ENCODE results near the gene MYO7A. TPM values are rescaled to one million over a fixed set of nuclear protein-coding genes. Genes with fewer than 3 reads are reported as not detected.
A peak's percentile ranks its signal among the peaks of the same experiment; 100 is the strongest.

The MYO7A gene
- total RNA-seq, 2 experiments from 2014 or later = 0.09 to 0.14 TPM

GRCh38 chr11:77111277-77111676 is 16.8 kb upstream of the MYO7A start:
- intact Hi-C loops (cut with micrococcal nuclease) = no loop called here
- TF ChIP-seq, protein P1, sequence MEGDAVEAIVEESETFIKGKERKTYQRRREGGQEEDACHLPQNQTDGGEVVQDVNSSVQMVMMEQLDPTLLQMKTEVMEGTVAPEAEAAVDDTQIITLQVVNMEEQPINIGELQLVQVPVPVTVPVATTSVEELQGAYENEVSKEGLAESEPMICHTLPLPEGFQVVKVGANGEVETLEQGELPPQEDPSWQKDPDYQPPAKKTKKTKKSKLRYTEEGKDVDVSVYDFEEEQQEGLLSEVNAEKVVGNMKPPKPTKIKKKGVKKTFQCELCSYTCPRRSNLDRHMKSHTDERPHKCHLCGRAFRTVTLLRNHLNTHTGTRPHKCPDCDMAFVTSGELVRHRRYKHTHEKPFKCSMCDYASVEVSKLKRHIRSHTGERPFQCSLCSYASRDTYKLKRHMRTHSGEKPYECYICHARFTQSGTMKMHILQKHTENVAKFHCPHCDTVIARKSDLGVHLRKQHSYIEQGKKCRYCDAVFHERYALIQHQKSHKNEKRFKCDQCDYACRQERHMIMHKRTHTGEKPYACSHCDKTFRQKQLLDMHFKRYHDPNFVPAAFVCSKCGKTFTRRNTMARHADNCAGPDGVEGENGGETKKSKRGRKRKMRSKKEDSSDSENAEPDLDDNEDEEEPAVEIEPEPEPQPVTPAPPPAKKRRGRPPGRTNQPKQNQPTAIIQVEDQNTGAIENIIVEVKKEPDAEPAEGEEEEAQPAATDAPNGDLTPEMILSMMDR (IDR thresholded peaks at IDR 0.05) = no peak
- ChIA-PET CTCF (interaction anchor here (1.1 to 4.8 kb wide), 3 partner anchors 10 to 19 kb away, joined by 3 to 18 read pairs (median 6); partner anchors contain the start of gene MYO7A), POLR2A (no interaction called here)
- DNase-seq (no peak), ATAC-seq (no peak)
- Mint-ChIP-seq H3K36me3 (ENCODE audit: low read depth) (no peaks in the 10 kb centered on the region), H3K4me3 (no peak overlapping the region), H3K27me3 (no peaks in the 10 kb centered on the region), H3K27ac (no peak overlapping the region), H3K4me1 (ENCODE audit: low read depth) (no peaks in the 10 kb centered on the region), H3K9me3 (no peaks in the 10 kb centered on the region)

GRCh38 chr11:77111946-77112345 is 16.1 kb upstream of the MYO7A start:
- no peak for ATAC-seq
- H3K36me3 Mint-ChIP-seq (ENCODE audit: low read depth) = no peaks in the 10 kb centered on the region
- no peaks in the 10 kb centered on the region for H3K9me3 Mint-ChIP-seq
- H3K4me1 Mint-ChIP-seq (ENCODE audit: low read depth) = no peaks in the 10 kb centered on the region
- H3K4me3 Mint-ChIP-seq = no peak overlapping the region
- CTCF ChIA-PET = interaction anchor here (1.3 to 4.8 kb wide), 3 partner anchors 8 to 20 kb away, joined by 3 to 18 read pairs (median 6); partner anchors contain the start of gene MYO7A
- H3K27me3 Mint-ChIP-seq = no peaks in the 10 kb centered on the region
- H3K27ac Mint-ChIP-seq = no peak overlapping the region
- TF ChIP-seq, protein P1 (IDR thresholded peaks at IDR 0.05) = no peak
- intact Hi-C loops (cut with micrococcal nuclease) = no loop called here
- POLR2A ChIA-PET = no interaction called here
- no peak for DNase-seq

DNA sequence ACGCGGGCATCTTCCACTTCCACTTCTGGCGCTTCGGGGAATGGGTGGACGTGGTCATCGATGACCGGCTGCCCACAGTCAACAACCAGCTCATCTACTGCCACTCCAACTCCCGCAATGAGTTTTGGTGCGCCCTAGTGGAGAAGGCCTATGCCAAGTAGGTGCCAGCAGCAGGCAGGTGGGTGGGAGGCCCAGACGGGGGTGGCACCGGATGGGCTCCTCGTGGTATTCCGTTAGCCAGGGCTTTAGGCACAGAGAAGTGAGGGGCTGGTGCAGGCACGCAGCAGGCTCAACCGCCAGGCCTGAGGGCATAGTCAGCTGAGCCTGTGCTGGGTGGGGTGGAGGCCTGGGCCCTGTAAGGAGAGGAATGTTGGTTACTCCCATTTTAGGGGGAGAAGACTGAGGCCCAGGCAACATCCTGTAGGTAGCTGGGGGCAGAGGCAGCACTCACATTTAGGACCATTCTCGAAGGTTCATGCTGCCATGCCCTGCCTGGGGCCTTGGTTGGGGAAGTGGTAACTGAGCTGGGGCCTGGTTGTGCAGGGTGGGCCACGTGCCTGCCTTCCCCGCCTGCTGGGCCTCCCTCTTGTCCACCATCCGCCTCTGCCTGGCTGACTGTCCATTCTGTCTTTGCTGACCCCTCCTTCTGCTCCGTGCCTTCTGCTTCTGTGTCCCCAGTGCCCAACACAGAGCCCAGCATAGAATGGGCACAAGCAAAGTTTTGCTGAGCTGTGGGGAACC is 15.2 kb upstream of the MYO7A start:
- H3K9me3 Mint-ChIP-seq = no peaks in the 10 kb centered on the region
- H3K36me3 Mint-ChIP-seq (ENCODE audit: low read depth) = no peaks in the 10 kb centered on the region
- intact Hi-C loops (cut with micrococcal nuclease) = no loop called here

GRCh38 chr11:77113382-77114088 is 14.5 kb upstream of the MYO7A start:
- no peaks in the 10 kb centered on the region for H3K36me3 Mint-ChIP-seq (ENCODE audit: low read depth)
- no peaks in the 10 kb centered on the region for H3K4me1 Mint-ChIP-seq (ENCODE audit: low read depth)
- no peak overlapping the region for H3K4me3 Mint-ChIP-seq
- TF ChIP-seq, protein P1 (IDR thresholded peaks at IDR 0.05) = peak; percentile 25
- H3K27ac Mint-ChIP-seq = no peak overlapping the region
- POLR2A ChIA-PET = no interaction called here
- intact Hi-C loops (cut with micrococcal nuclease) = no loop called here
- H3K27me3 Mint-ChIP-seq = no peaks in the 10 kb centered on the region
- H3K9me3 Mint-ChIP-seq = no peaks in the 10 kb centered on the region
- peak; percentile 52 for DNase-seq
- peak; percentile 37 for ATAC-seq
- CTCF ChIA-PET = interaction anchor here (0.9 to 4.8 kb wide), 6 partner anchors 14 to 74 kb away, joined by 3 to 18 read pairs (median 3); partner anchors contain the start of gene MYO7A

More for the DNA sequence above, 15.2 kb upstream of the MYO7A start:
- H3K4me3 Mint-ChIP-seq = no peak overlapping the region
- no peaks in the 10 kb centered on the region for H3K4me1 Mint-ChIP-seq (ENCODE audit: low read depth)
- ATAC-seq (no peak), DNase-seq (no peak)
- TF ChIP-seq, protein P1 (IDR thresholded peaks at IDR 0.05) = no peak
- no peaks in the 10 kb centered on the region for H3K27me3 Mint-ChIP-seq
- ChIA-PET POLR2A (no interaction called here), CTCF (interaction anchor here (0.9 to 4.8 kb wide), 7 partner anchors 9 to 73 kb away, joined by 3 to 18 read pairs (median 3); partner anchors contain the start of gene MYO7A)
- no peak overlapping the region for H3K27ac Mint-ChIP-seq

DNA sequence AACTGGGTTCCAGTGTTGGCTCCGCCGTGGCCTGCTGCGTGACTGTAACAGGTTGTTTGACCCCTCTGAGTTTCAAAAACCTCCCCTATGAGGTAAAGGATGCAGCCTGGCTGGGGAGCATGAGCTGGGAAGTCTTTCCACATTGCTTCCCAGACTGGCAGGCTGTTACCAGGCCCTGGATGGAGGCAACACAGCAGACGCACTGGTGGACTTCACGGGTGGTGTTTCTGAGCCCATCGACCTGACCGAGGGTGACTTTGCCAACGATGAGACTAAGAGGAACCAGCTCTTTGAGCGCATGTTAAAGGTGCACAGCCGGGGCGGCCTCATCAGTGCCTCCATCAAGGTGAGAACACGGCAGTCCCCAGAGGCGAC is 14.0 kb upstream of the MYO7A start:
- POLR2A ChIA-PET = no interaction called here
- no peaks in the 10 kb centered on the region for H3K4me1 Mint-ChIP-seq (ENCODE audit: low read depth)
- ATAC-seq = no peak
- no peak overlapping the region for H3K27ac Mint-ChIP-seq
- intact Hi-C loops (cut with micrococcal nuclease) = no loop called here
- H3K9me3 Mint-ChIP-seq = no peaks in the 10 kb centered on the region
- H3K36me3 Mint-ChIP-seq (ENCODE audit: low read depth) = no peaks in the 10 kb centered on the region
- TF ChIP-seq, protein P1 (IDR thresholded peaks at IDR 0.05) = no peak
- no peak overlapping the region for H3K4me3 Mint-ChIP-seq
- H3K27me3 Mint-ChIP-seq = no peaks in the 10 kb centered on the region
- CTCF ChIA-PET = interaction anchor here (0.9 to 4.8 kb wide), 5 partner anchors 14 to 302 kb away, joined by 3 to 18 read pairs (median 3); partner anchors contain the start of gene MYO7A
- DNase-seq = no peak

Measured in activated CD8-positive, alpha-beta T cell treated with anti-CD3 and anti-CD28 coated beads for 36 hours (primary cell).